GM12878 (cell line): ENCODE measurements around the gene GIT1. TPM values are rescaled to one million over a fixed set of nuclear protein-coding genes. Genes with fewer than 3 reads are reported as not detected.

Source experiments
- ATAC-seq: fragments of 200-7000 bp; cut with Tn5 transposase; 3 replicates; pipeline ENCODE4 v1.9.1; 2020; ENCODE audit warnings: mild to moderate bottlenecking, moderate library complexity
- BruUV-seq: library from RNA; stranded (reverse); fragments of 400-500 nt; replicated peaks from 2 replicates; lab custom pipeline; 2021; lab: Mats Ljungman, UMichigan
- CTCF ChIA-PET: fragments of 300-600 bp; sonication (Branson Sonifier 250); formaldehyde crosslinking; extraction: SDS; loops from one replicate; lab custom pipeline; 2021; ENCODE audit warnings: inconsistent platforms; lab: Yijun Ruan, JAX
- POLR2A ChIA-PET: fragments of 350-600 bp; formaldehyde crosslinking; extraction: SDS; loops from one replicate; lab custom pipeline; 2021; ENCODE audit warnings: inconsistent platforms; lab: Charles Lee
- RAD21 ChIA-PET: fragments of 300-600 bp; sonication (Branson Sonifier 250); formaldehyde crosslinking; loops from one replicate; lab custom pipeline; 2023; ENCODE audit warnings: antibody characterized with exemption; ENCODE audit not compliant: unreplicated experiment; lab: Charles Lee
- SMC1A ChIA-PET: fragments of 300-600 bp; sonication (Branson Sonifier 250); formaldehyde crosslinking; loops from one replicate; lab custom pipeline; 2023; ENCODE audit not compliant: unreplicated experiment, uncharacterized antibody; lab: Charles Lee
- DNase-seq: peaks from one replicate; pipeline ENCODE4 v3.0.0-alpha.2; 2011; ENCODE audit warnings: low read depth, low spot score
- FAIRE-seq: peaks from 3 replicates; lab custom pipeline; 2011; peaks lifted over from hg19 to GRCh38; lab: Jason Lieb, UNC
- H2AFZ ChIP-seq: 2 replicates; pipeline ENCODE4 v1.6.0; 2011; ENCODE audit warnings: low read depth, low read length, control low read depth; ENCODE audit not compliant: control insufficient read depth
- H3K27ac ChIP-seq: 2 replicates; pipeline ENCODE4 v1.5.1; 2011; ENCODE audit warnings: control low read depth; ENCODE audit not compliant: control insufficient read depth, insufficient read depth
- H3K27me3 ChIP-seq, 2 experiments: replicated peaks in 1 of 2; 2 replicates each; pipeline versions ENCODE4 v1.6.0 to v1.6.1; 2011; ENCODE audit warnings: low read length in 1 of 2; ENCODE audit not compliant: control insufficient read depth in 2 of 2, insufficient read depth in 2 of 2
- H3K36me3 ChIP-seq, 2 experiments: 2 replicates each; pipeline ENCODE4 v1.5.1; 2011; ENCODE audit warnings: low read length in 1 of 2; ENCODE audit not compliant: control insufficient read depth in 2 of 2, insufficient read depth in 2 of 2
- H3K4me1 ChIP-seq: 2 replicates; pipeline ENCODE4 v1.6.1; 2011; ENCODE audit warnings: mild to moderate bottlenecking, low read length, moderate library complexity, mixed read lengths; ENCODE audit not compliant: control insufficient read depth, insufficient read depth
- H3K4me2 ChIP-seq: 2 replicates; pipeline ENCODE4 v1.6.0; 2011; ENCODE audit warnings: control low read depth; ENCODE audit not compliant: control insufficient read depth, insufficient read depth
- H3K4me3 ChIP-seq: fragments of 200-600 bp; sonication (generic); 2 replicates; pipeline ENCODE4 v1.5.1; 2016
- H3K79me2 ChIP-seq: 2 replicates; pipeline ENCODE4 v1.6.0; 2011; ENCODE audit warnings: low read length; ENCODE audit not compliant: control insufficient read depth, insufficient read depth
- H3K9ac ChIP-seq: 2 replicates; pipeline ENCODE4 v1.8.0; 2011; ENCODE audit warnings: low read length, control low read depth, mixed read lengths; ENCODE audit not compliant: control insufficient read depth, insufficient read depth
- H3K9me3 ChIP-seq: replicated peaks from 3 replicates; pipeline ENCODE4 v1.5.1; 2011; ENCODE audit warnings: mild to moderate bottlenecking, low read length; ENCODE audit not compliant: control insufficient read depth, insufficient read depth
- H4K20me1 ChIP-seq: 2 replicates; pipeline ENCODE4 v1.6.0; 2011; ENCODE audit not compliant: control insufficient read depth, insufficient read depth
- BCLAF1 ChIP-seq: fragments of 450-650 bp; IDR thresholded peaks from 2 replicates; pipeline ENCODE4 v1.6.1; 2017; ENCODE audit warnings: antibody characterized with exemption, mild to moderate bottlenecking, moderate library complexity
- CHD1 ChIP-seq: IDR thresholded peaks from 2 replicates; pipeline ENCODE4 v1.6.1; 2012; ENCODE audit warnings: low read depth, low read length, improper control_type of control experiment
- KAT2A ChIP-seq: conservative IDR thresholded peaks from 2 replicates; pipeline ENCODE4 v1.6.1; 2011; ENCODE audit warnings: low read depth, low read length; ENCODE audit not compliant: control insufficient read depth
- NR2C2 ChIP-seq: IDR thresholded peaks from 2 replicates; pipeline ENCODE4 v1.6.1; 2011; ENCODE audit warnings: borderline replicate concordance, low read depth; ENCODE audit not compliant: control insufficient read depth, insufficient read length
- POLR2A ChIP-seq: IDR thresholded peaks from 2 replicates; pipeline ENCODE4 v1.6.1; 2011; ENCODE audit warnings: low read depth, mild to moderate bottlenecking, low read length
- SP1 ChIP-seq: IDR thresholded peaks from one replicate; pipeline ENCODE4 v1.6.1; 2011; ENCODE audit warnings: low read depth, low read length
- TARDBP ChIP-seq: IDR thresholded peaks from 2 replicates; pipeline ENCODE4 v1.6.1; 2016; ENCODE audit warnings: borderline replicate concordance
- ZNF687 ChIP-seq: fragments of 450-650 bp; IDR thresholded peaks from 2 replicates; pipeline ENCODE4 v1.6.1; 2017; ENCODE audit warnings: mild to moderate bottlenecking, moderate library complexity
- whole genome bisulfite sequencing: methylation state at CpG from one replicate; pipeline ENCODE4 v1.1.6; 2016; ENCODE audit warnings: low lambda C conversion rate; ENCODE audit not compliant: insufficient replicate concordance, insufficient coverage; ENCODE audit errors: missing lambda C conversion rate; 5-methylcytosine and 5-hydroxymethylcytosine counted together
- in situ Hi-C: fragments of 300-500 bp; cut with MboI; formaldehyde crosslinking; loops from 9 replicates; pipeline ENCODE4 v1.14.3; 2018; ENCODE audit warnings: mixed read lengths
- intact Hi-C: fragments of 100-400 bp; cut with micrococcal nuclease; formaldehyde crosslinking; loops from one replicate; pipeline ENCODE4 v1.14.2; 2022; ENCODE audit not compliant: unreplicated experiment
- polyA plus RNA-seq, 11 experiments: library from polyadenylated mRNA; depleted of rRNA in 4 of 11; unstranded in 6 of 11; stranded (reverse) in 5 of 11; fragments of >200 nt; fragmentation: Nextera tagmentation in 4 of 11; fragmentation: Illumina TruSeq in 1 of 11; extraction: Ambion mirVana in 4 of 11; extraction: Trizol in 1 of 11; gene quantifications; 1 replicate in 1 of 11; 2 replicates in 10 of 11; pipeline versions ENCODE4 v1.2.1 to v1.2.3, GENCODE V29; 2011 to 2016; ENCODE audit warnings: inconsistent platforms in 2 of 11, missing spikeins in 2 of 11, low read depth in 1 of 11
- total RNA-seq, 4 experiments: library from RNA; depleted of rRNA in 3 of 4; stranded (reverse); fragments of >200 nt in 3 of 4; fragmentation: Illumina TruSeq in 1 of 4; extraction: Trizol in 1 of 4; gene quantifications; 2 replicates each; pipeline versions ENCODE4 v1.2.1 to v1.2.3, GENCODE V29; 2013 to 2021

Gene GIT1
- total and polyA plus RNA-seq, 10 of the 15 experiments (the other 5 are each of a cell fraction or from before 2014, with no cell fraction given): 0.24 to 45.3 (median 20.9) TPM

- Histone ChIP-seq H3K4me2 (no peak overlapping the region), H3K27me3 (no peaks in the 10 kb centered on the region), H3K27ac (no peak overlapping the region), H3K4me1 (peaks cover 38% of the 10 kb centered on the region), H3K36me3 (peaks cover 2 to 3% of the 10 kb centered on the region in 2 experiments; a peak in 3 of 4 replicates), H3K9ac (no peak overlapping the region), H3K4me3 (no peak overlapping the region), H2AFZ (no peak overlapping the region), H3K79me2 (peaks cover 7% of the 10 kb centered on the region; the same call in 1 of the 2 replicates), H4K20me1 (no peaks in the 10 kb centered on the region), H3K9me3 (no peaks in the 10 kb centered on the region)
- POLR2A ChIA-PET: no interaction called here
- no peak for DNase-seq
- 90% methylated on average over 18 of the region's 18 CpGs for WGBS
- ATAC-seq: no peak
- BruUV-seq: no TSS peak
- no peak for TF ChIP-seq ZNF687
- TF ChIP-seq POLR2A: no peak
- TF ChIP-seq NR2C2: no peak
- TF ChIP-seq SP1: no peak
- TF ChIP-seq CHD1: no peak
- no peak for TF ChIP-seq TARDBP
- no peak for TF ChIP-seq KAT2A
- no peak for TF ChIP-seq BCLAF1
- no peak for FAIRE-seq
- SMC1A ChIA-PET: no interaction called here
- CTCF ChIA-PET: interaction anchor here (0.6 to 1.4 kb wide), 3 partner anchors 9 to 443 kb away, joined by 3 read pairs; no protein-coding TSS in a partner anchor
- RAD21 ChIA-PET: no interaction called here
- in situ Hi-C loops (no loop called here), intact Hi-C loops (no loop called here)
Measured at GRCh38 chr17:29562615-29563014, 26.8 kb downstream of the GIT1 start.
